GM18951 (cell line): ENCODE data around the gene NLRP6.
"Not testable (repeated sequence)": the region's sequence is repeated elsewhere in the genome, so short reads cannot be mapped to it uniquely, and the experiment has no call there.

Source experiments
- POLR2A ChIP-seq: IDR thresholded peaks from 4 replicates; pipeline ENCODE4 v1.6.1; 2011; ENCODE audit warnings: mild to moderate bottlenecking; ENCODE audit not compliant: insufficient read length, insufficient read depth; ENCODE audit errors: extremely low read depth
- in situ Hi-C: fragments of 300-500 bp; cut with MboI; formaldehyde crosslinking; loops from one replicate; pipeline ENCODE4 v1.12.0; 2022; ENCODE audit warnings: low sequenced_read_pairs, mixed read lengths, inconsistent platforms; ENCODE audit not compliant: unreplicated experiment

The NLRP6 gene

GRCh38 chr11:297586-298405 lies 19.6 kb downstream of the NLRP6 start:
- TF ChIP-seq POLR2A, result no peak
- in situ Hi-C loops, result no loop called here

- in situ Hi-C loops, result no loop called here
- TF ChIP-seq POLR2A, result no peak
Measured at GRCh38 chr11:298406-299065, 20.3 kb downstream of the NLRP6 start.

GRCh38 chr11:299081-299891 lies 21.1 kb downstream of the NLRP6 start, which contains the start of gene IFITM5:
Gene IFITM5, minus strand, starts transcription at chr11:299526. Its CDS starts 36 bp downstream, at chr11:299490.
- no peak for TF ChIP-seq POLR2A
- in situ Hi-C loops, result no loop called here

- in situ Hi-C loops, result no loop called here
Measured at GRCh38 chr11:299951-300735, 21.9 kb downstream of the NLRP6 start.

GRCh38 chr11:303363-303762 lies 25.2 kb downstream of the NLRP6 start:
- in situ Hi-C loops, result no loop called here
- TF ChIP-seq POLR2A, result no peak

More at GRCh38 chr11:299951-300735, 21.9 kb downstream of the NLRP6 start:
- no peak for TF ChIP-seq POLR2A

GRCh38 chr11:304061-304506 lies 25.9 kb downstream of the NLRP6 start:
- no peak for TF ChIP-seq POLR2A
- in situ Hi-C loops, result no loop called here

GRCh38 chr11:304915-305843 lies 27.0 kb downstream of the NLRP6 start:
- in situ Hi-C loops, result no loop called here
- TF ChIP-seq POLR2A, result no peak

- in situ Hi-C loops, result no loop called here
- no peak for TF ChIP-seq POLR2A
Measured at GRCh38 chr11:305844-306211, 27.6 kb downstream of the NLRP6 start.

GRCh38 chr11:306645-307371 lies 28.6 kb downstream of the NLRP6 start:
- no peak for TF ChIP-seq POLR2A
- in situ Hi-C loops, result no loop called here

- in situ Hi-C loops, result not testable (repeated sequence)
Measured at GRCh38 chr11:307766-308708, 29.8 kb downstream of the NLRP6 start, which contains the start of gene IFITM2. Gene IFITM2, plus strand, starts transcription at chr11:307816. Its CDS starts 377 bp downstream, at chr11:308193.

GRCh38 chr11:308740-309665 lies 30.8 kb downstream of the NLRP6 start:
- in situ Hi-C loops, result not testable (repeated sequence)

More at GRCh38 chr11:307766-308708, 29.8 kb downstream of the NLRP6 start, which contains the start of gene IFITM2:
- peak; percentile 48 for TF ChIP-seq POLR2A

GRCh38 chr11:309979-310572 lies 31.9 kb downstream of the NLRP6 start:
- in situ Hi-C loops, result not testable (repeated sequence)

GRCh38 chr11:311013-311748 lies 33.0 kb downstream of the NLRP6 start:
- in situ Hi-C loops, result not testable (repeated sequence)
